HG03558 (cell line): ENCODE measurements around the gene SREBF2.
"Not testable (repeated sequence)": the region's sequence is repeated elsewhere in the genome, so short reads cannot be mapped to it uniquely, and the experiment has no call there.

Experiments
- ATAC-seq: cut with Tn5 transposase; IDR thresholded peaks from one replicate; pipeline ENCODE4 v1.9.1; 2021; ENCODE audit warnings: moderate number of reproducible peaks; ENCODE audit not compliant: unreplicated experiment; ENCODE audit errors: extremely low read depth

SREBF2 gene

GRCh38 chr22:41820447-41820846 lies 12.5 kb upstream of the SREBF2 start:
- no peak for ATAC-seq

- ATAC-seq = no peak
Observed at GRCh38 chr22:41821471-41822316, 11.2 kb upstream of the SREBF2 start.

GRCh38 chr22:41822317-41823057 lies 10.4 kb upstream of the SREBF2 start:
- no peak for ATAC-seq

- no peak for ATAC-seq
Observed at GRCh38 chr22:41823797-41824196, 9.1 kb upstream of the SREBF2 start.

- ATAC-seq = no peak
Observed at GRCh38 chr22:41825376-41825775, 7.5 kb upstream of the SREBF2 start.

- ATAC-seq = no peak
Observed at GRCh38 chr22:41826021-41826420, 6.9 kb upstream of the SREBF2 start.

- ATAC-seq = no peak
Observed at GRCh38 chr22:41826430-41827383, 6.2 kb upstream of the SREBF2 start.

GRCh38 chr22:41827671-41828070 lies 5.2 kb upstream of the SREBF2 start:
- ATAC-seq = no peak

- ATAC-seq = no peak
Observed at GRCh38 chr22:41828516-41828915, 4.4 kb upstream of the SREBF2 start.

GRCh38 chr22:41830174-41830573 lies 2.7 kb upstream of the SREBF2 start:
- no peak for ATAC-seq

GRCh38 chr22:41831383-41831782 lies 1.5 kb upstream of the SREBF2 start:
- ATAC-seq = no peak

GRCh38 chr22:41831828-41832552 lies 915 bp upstream of the SREBF2 start:
- ATAC-seq = no peak

GRCh38 chr22:41833369-41834004 lies 582 bp downstream of the SREBF2 start:
- no peak for ATAC-seq

GRCh38 chr22:41834005-41834944 lies 1.4 kb downstream of the SREBF2 start:
- ATAC-seq = no peak

- ATAC-seq = not testable (repeated sequence)
Observed at GRCh38 chr22:41835462-41835861, 2.6 kb downstream of the SREBF2 start.

- no peak for ATAC-seq
Observed at GRCh38 chr22:41836551-41836950, 3.6 kb downstream of the SREBF2 start.

- no peak for ATAC-seq
Observed at GRCh38 chr22:41838842-41839618, 6.1 kb downstream of the SREBF2 start.

GRCh38 chr22:41840216-41840615 lies 7.3 kb downstream of the SREBF2 start:
- no peak for ATAC-seq
